GM23248 (cell line): Measurements from ENCODE around the gene CD1D. TPM values are rescaled to one million over a fixed set of nuclear protein-coding genes. Genes with fewer than 3 reads are reported as not detected.
"Not testable (repeated sequence)": the region's sequence is repeated elsewhere in the genome, so short reads cannot be mapped to it uniquely, and the experiment has no call there.

ENCODE experiments used
- DNase-seq: peaks from one replicate; pipeline ENCODE4 v3.0.0-alpha.2; 2015
- H2AFZ ChIP-seq: fragments of 200-600 bp; sonication (generic); 2 replicates; pipeline ENCODE4 v1.6.1; 2016; ENCODE audit warnings: antibody characterized with exemption
- H3F3A ChIP-seq: fragments of 200-600 bp; sonication (generic); 2 replicates; pipeline ENCODE4 v1.6.1; 2016; ENCODE audit warnings: mild to moderate bottlenecking, antibody characterized with exemption, mixed run types; ENCODE audit not compliant: insufficient read depth
- H3K27ac ChIP-seq: fragments of 200-600 bp; sonication (generic); 2 replicates; pipeline ENCODE4 v1.5.1; 2016; ENCODE audit warnings: mild to moderate bottlenecking
- H3K27me3 ChIP-seq: fragments of 200-600 bp; sonication (generic); replicated peaks from 2 replicates; pipeline ENCODE4 v1.6.1; 2016; ENCODE audit warnings: mild to moderate bottlenecking; ENCODE audit not compliant: insufficient read depth
- H3K36me3 ChIP-seq: fragments of 200-600 bp; sonication (generic); 2 replicates; pipeline ENCODE4 v1.6.1; 2016; ENCODE audit warnings: low read depth, mild to moderate bottlenecking
- H3K4me1 ChIP-seq: fragments of 200-600 bp; sonication (generic); 2 replicates; pipeline ENCODE4 v1.6.1; 2016; ENCODE audit warnings: mild to moderate bottlenecking; ENCODE audit not compliant: insufficient read depth
- H3K4me2 ChIP-seq: fragments of 200-600 bp; sonication (generic); one replicate; pipeline ENCODE4 v1.6.1; 2016; ENCODE audit warnings: mild to moderate bottlenecking; ENCODE audit not compliant: unreplicated experiment
- H3K4me3 ChIP-seq: fragments of 200-600 bp; sonication (generic); 2 replicates; pipeline ENCODE4 v1.5.1; 2016; ENCODE audit warnings: mild to moderate bottlenecking
- H3K79me2 ChIP-seq: fragments of 200-600 bp; sonication (generic); 2 replicates; pipeline ENCODE4 v1.6.1; 2016; ENCODE audit warnings: mild to moderate bottlenecking; ENCODE audit not compliant: insufficient read depth
- H3K9ac ChIP-seq: fragments of 200-600 bp; sonication (generic); 2 replicates; pipeline ENCODE4 v1.6.1; 2016; ENCODE audit warnings: mild to moderate bottlenecking
- H3K9me2 ChIP-seq: fragments of 200-600 bp; sonication (generic); 2 replicates; pipeline ENCODE4 v1.6.1; 2016; ENCODE audit warnings: mixed run types, mild to moderate bottlenecking, moderate library complexity; ENCODE audit not compliant: insufficient read depth
- H3K9me3 ChIP-seq: fragments of 200-600 bp; sonication (generic); one replicate; pipeline ENCODE4 v1.6.1; 2017; ENCODE audit warnings: low read depth
- H4K20me1 ChIP-seq: fragments of 200-600 bp; sonication (generic); 2 replicates; pipeline ENCODE4 v1.6.0; 2016; ENCODE audit not compliant: insufficient read depth
- EZH2 ChIP-seq: fragments of 200-600 bp; sonication (generic); IDR thresholded peaks from 2 replicates; pipeline ENCODE4 v1.6.1; 2018; ENCODE audit warnings: antibody characterized with exemption, mild to moderate bottlenecking; ENCODE audit not compliant: insufficient read depth, poor library complexity, severe bottlenecking
- EZH2phosphoT487 ChIP-seq: fragments of 200-600 bp; sonication (generic); IDR thresholded peaks from 2 replicates; pipeline ENCODE4 v1.6.1; 2018; ENCODE audit warnings: antibody characterized with exemption, moderate library complexity, mild to moderate bottlenecking, low read depth; ENCODE audit not compliant: insufficient read depth
- WGBS, 2 experiments: methylation state at CpG; one replicate each; pipeline ENCODE4 v1.1.6; 2015 to 2017; ENCODE audit warnings: low lambda C conversion rate in 2 of 2, low coverage in 1 of 2; ENCODE audit errors: missing lambda C conversion rate in 2 of 2; 5-methylcytosine and 5-hydroxymethylcytosine counted together
- in situ Hi-C: fragments of 300-500 bp; cut with MboI; formaldehyde crosslinking; loops from 2 replicates; pipeline ENCODE4 v1.15.0; 2020
- polyA plus RNA-seq: library from polyadenylated mRNA; unstranded; fragments of >200 nt; fragmentation: Nextera tagmentation; extraction: Ambion mirVana; gene quantifications from 2 replicates; pipeline ENCODE4 v1.2.1, GENCODE V29; 2016
- total RNA-seq: library from RNA; depleted of rRNA; stranded (reverse); fragments of >200 nt; shearing (Covaris generic); gene quantifications from 2 replicates; pipeline ENCODE4 v1.2.3, GENCODE V29; 2014; rRNA removed

CD1D gene
- total and polyA plus RNA-seq, 2 experiments from 2014 or later: not detected

DNA sequence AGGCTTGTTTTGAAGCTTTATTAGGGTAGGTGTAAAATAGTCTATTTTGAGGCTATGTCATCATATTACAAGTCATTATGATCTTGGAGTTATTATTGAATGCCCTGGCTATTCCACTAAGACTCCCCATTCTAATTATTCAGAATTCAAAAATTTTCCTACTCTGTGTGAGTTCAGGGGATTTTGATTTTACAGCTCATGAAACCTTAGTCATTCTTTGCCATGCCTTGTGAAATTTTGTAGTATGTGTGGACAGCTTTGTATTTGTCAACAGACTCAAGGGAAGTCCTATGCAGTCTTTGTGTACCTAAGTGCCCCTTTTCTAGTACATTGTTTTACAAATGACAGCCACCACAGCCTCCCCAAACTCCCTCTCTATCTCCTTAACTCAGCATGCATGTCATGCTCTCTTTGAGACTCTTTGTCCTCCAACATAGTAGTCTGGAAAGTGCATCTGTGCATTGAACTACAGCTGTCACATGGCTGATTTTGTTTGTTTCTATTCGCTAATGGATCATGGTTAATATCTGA is 28.0 kb downstream of the CD1D start:
- Histone ChIP-seq H4K20me1 (no peaks in the 10 kb centered on the region), H3K27ac (no peak overlapping the region), H3F3A (no peaks in the 10 kb centered on the region), H2AFZ (no peak overlapping the region), H3K4me3 (no peak overlapping the region), H3K36me3 (no peaks in the 10 kb centered on the region), H3K4me2 (no peak overlapping the region), H3K9me2 (no peaks in the 10 kb centered on the region), H3K9ac (no peak overlapping the region), H3K79me2 (no peaks in the 10 kb centered on the region), H3K4me1 (no peaks in the 10 kb centered on the region), H3K27me3 (0 out of 2 replicates have a peak, but pooled peaks cover 8% of the 10 kb centered on the region), H3K9me3 (no peaks in the 10 kb centered on the region)
- in situ Hi-C loops: loop anchor here (25.0 kb wide), 1 partner anchor 779 kb away; no protein-coding TSS in a partner anchor
- 2 to 7% methylated on average over 1 of the region's 1 CpG for WGBS, 2 experiments
- DNase-seq: no peak
- TF ChIP-seq EZH2: no peak
- no peak for TF ChIP-seq EZH2phosphoT487

GRCh38 chr1:158212320-158212719 is 31.6 kb downstream of the CD1D start:
- Histone ChIP-seq H3K9ac (no peak overlapping the region), H3K27ac (no peak overlapping the region), H3F3A (no peaks in the 10 kb centered on the region), H3K9me2 (no peaks in the 10 kb centered on the region), H3K4me2 (no peak overlapping the region), H3K79me2 (no peaks in the 10 kb centered on the region), H3K4me3 (no peak overlapping the region), H2AFZ (no peak overlapping the region), H3K4me1 (no peaks in the 10 kb centered on the region), H3K36me3 (no peaks in the 10 kb centered on the region), H3K9me3 (no peaks in the 10 kb centered on the region), H3K27me3 (0 out of 2 replicates have a peak, but pooled peaks cover 8% of the 10 kb centered on the region), H4K20me1 (no peaks in the 10 kb centered on the region)
- no peak for DNase-seq
- no peak for TF ChIP-seq EZH2phosphoT487
- TF ChIP-seq EZH2: no peak
- WGBS, 2 experiments: 31 to 37% methylated on average over 5 to 10 of the region's 10 CpGs
- in situ Hi-C loops: loop anchor here (25.0 kb wide), 1 partner anchor 775 kb away; no protein-coding TSS in a partner anchor

- H3K36me3 ChIP-seq, H3K9me3 ChIP-seq, H3K9ac ChIP-seq, H4K20me1 ChIP-seq, H3K9me2 ChIP-seq, H3K79me2 ChIP-seq, H3K27me3 ChIP-seq, H3K27ac ChIP-seq, H3F3A ChIP-seq, H3K4me3 ChIP-seq, H3K4me1 ChIP-seq, H2AFZ ChIP-seq, DNase-seq, H3K4me2 ChIP-seq: not testable (repeated sequence)
- in situ Hi-C loops: loop anchor here (25.0 kb wide), 1 partner anchor 764 kb away; no protein-coding TSS in a partner anchor
Measured at GRCh38 chr1:158223445-158223844, 42.8 kb downstream of the CD1D start.

GRCh38 chr1:158227904-158228623 is 47.4 kb downstream of the CD1D start:
- TF ChIP-seq EZH2 (no peak), EZH2phosphoT487 (no peak)
- Histone ChIP-seq H3K4me2 (no peak overlapping the region), H4K20me1 (no peaks in the 10 kb centered on the region), H3K79me2 (no peaks in the 10 kb centered on the region), H3K9me2 (no peaks in the 10 kb centered on the region), H3K27ac (no peak overlapping the region), H3K9ac (no peak overlapping the region), H3K4me1 (no peaks in the 10 kb centered on the region), H3K27me3 (no peaks in the 10 kb centered on the region), H2AFZ (no peak overlapping the region), H3K9me3 (no peaks in the 10 kb centered on the region), H3K36me3 (no peaks in the 10 kb centered on the region), H3K4me3 (no peak overlapping the region), H3F3A (no peaks in the 10 kb centered on the region)
- no peak for DNase-seq
- in situ Hi-C loops: no loop called here
- WGBS, 2 experiments: 21 to 37% methylated on average over 2 of the region's 2 CpGs

Other genes with a start within 250 kb of the CD1D start
- gene KIRREL1, start 187.2 kb upstream of the CD1D start, total RNA-seq: 108 and 110 TPM in 2 replicates
- gene KIRREL1, start 187.2 kb upstream of the CD1D start, polyA plus RNA-seq: 33.3 and 33.7 TPM in 2 replicates
- not detected in 2 replicates for gene CD1A, start 73.5 kb downstream of the CD1D start, total RNA-seq
- not detected in 2 replicates for gene CD1A, start 73.5 kb downstream of the CD1D start, polyA plus RNA-seq
- gene CD1C, start 109.0 kb downstream of the CD1D start, total RNA-seq: not detected in 2 replicates
- not detected in 2 replicates for gene CD1C, start 109.0 kb downstream of the CD1D start, polyA plus RNA-seq
- not detected in 2 replicates for gene CD1B, start 150.6 kb downstream of the CD1D start, total RNA-seq
- gene CD1B, start 150.6 kb downstream of the CD1D start, polyA plus RNA-seq: not detected in 2 replicates
- gene CD1E, start 173.0 kb downstream of the CD1D start, total RNA-seq: not detected in 2 replicates
- not detected in 2 replicates for gene CD1E, start 173.0 kb downstream of the CD1D start, polyA plus RNA-seq
- not detected in 2 replicates for gene OR10T2, start 218.6 kb downstream of the CD1D start, total RNA-seq
- not detected in 2 replicates for gene OR10T2, start 218.6 kb downstream of the CD1D start, polyA plus RNA-seq
- gene OR10K2, start 245.3 kb downstream of the CD1D start, total RNA-seq: not detected in 2 replicates
- gene OR10K2, start 245.3 kb downstream of the CD1D start, polyA plus RNA-seq: not detected in 2 replicates